Measurements from ENCODE around the gene HYPK.

HYPK gene

GRCh38 chr15:43852607-43853006 lies 52.2 kb downstream of the HYPK start:
- DNase-seq = no peak

Data from activated CD8-positive, alpha-beta memory T cell treated with anti-CD3 and anti-CD28 coated beads, Interleukin-2, amount 50 U/mL, for 4 hours (primary cell).